SKM-1 treated with dmso at 0.1 percent for 144 hours (cell line): ENCODE measurements around the gene HOXA1.
"Not testable (repeated sequence)": the region's sequence is repeated elsewhere in the genome, so short reads cannot be mapped to it uniquely, and the experiment has no call there.

Experiments
- DNase-seq: peaks from one replicate; lab custom pipeline; 2025; ENCODE audit not compliant: unreplicated experiment; lab: John Stamatoyannopoulos, UW

HOXA1 gene

DNA sequence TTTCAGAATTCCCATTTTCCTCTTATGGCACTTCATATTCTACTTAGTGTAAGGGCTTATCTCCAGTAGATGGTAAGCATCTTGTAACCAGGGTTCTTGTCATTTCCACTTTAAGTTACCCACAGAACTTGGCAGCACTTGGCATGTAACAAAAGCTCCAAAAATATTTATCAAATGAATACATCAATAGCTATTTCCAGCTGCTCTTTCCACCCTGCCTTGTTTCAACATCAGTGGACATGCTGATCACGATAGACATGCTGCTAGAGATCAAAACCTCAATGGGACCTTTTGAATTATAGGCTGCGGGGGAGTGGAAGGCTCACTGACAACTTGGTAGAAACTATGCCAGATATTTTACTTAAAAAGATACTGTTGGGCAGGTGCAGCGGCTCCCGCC is 32.9 kb downstream of the HOXA1 start:
- no peak for DNase-seq

- DNase-seq: no peak
These were observed 42.6 kb downstream of the HOXA1 start for GRCh38 chr7:27053153-27053552.

DNA sequence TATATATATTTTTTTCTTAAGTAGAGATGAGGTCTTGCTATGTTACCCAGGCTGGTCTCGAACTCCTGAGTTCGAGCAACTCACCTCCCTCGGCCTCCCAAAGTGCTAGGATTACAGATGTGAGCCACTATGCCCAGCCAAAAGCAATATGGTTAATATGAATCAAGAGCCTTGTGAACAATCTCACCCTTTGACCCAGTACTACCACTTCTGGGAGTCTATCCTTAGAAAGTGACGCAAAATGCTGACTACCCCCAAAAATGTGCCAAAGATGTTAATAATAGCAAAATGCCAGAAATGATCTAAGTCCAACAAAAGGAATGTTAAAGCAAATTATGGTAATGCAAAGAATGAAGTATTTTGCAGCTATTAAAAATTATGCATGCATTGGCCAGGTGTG is 44.3 kb downstream of the HOXA1 start:
- DNase-seq: no peak

DNA sequence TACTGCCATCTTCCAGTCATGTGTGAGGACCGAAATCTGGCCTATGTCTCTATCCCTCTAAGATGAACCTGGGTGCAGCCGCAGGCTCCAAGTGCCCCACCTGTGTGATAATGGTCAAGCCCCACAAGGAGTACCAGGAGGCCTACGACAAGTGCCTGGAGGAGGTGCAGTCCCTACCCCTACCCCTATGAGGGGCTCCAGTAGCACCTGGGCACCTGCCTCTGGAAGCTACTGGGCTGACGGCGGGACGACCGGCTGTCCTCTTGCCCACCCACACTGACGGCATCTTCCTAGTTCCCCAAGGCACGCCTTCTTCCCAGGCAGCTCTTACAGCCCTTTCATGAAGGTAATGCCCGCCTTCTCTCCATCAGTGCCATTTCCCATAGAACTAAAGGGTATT is 47.4 kb downstream of the HOXA1 start:
- no peak for DNase-seq

- DNase-seq: no peak
These were observed 48.8 kb downstream of the HOXA1 start for GRCh38 chr7:27046854-27047549.

- not testable (repeated sequence) for DNase-seq
These were observed 49.8 kb downstream of the HOXA1 start for GRCh38 chr7:27045972-27046371.

DNA sequence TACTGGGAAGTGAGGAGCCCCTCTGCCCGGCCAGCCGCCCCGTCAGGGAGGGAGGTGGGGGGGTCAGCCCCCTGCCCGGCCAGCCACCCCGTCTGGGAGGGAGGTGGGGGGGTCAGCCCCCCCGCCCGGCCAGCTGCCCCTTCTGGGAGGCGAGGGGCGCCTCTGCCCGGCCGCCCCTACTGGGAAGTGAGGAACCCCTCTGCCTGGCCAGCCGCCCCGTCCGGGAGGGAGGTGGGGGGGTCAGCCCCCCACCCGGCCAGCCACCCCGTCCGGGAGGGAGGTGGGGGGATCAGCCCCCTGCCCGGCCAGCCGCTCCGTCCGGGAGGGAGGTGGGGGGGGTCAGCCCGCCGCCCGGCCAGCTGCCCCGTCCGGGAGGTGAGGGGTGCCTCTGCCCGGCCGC is 50.7 kb downstream of the HOXA1 start:
- not testable (repeated sequence) for DNase-seq
